Progenitor cell of endocrine pancreas (in vitro differentiated cells): Measurements from ENCODE around the gene CLCF1. TPM values are rescaled to one million over a fixed set of nuclear protein-coding genes. Genes with fewer than 3 reads are reported as not detected.

ENCODE experiments used
- DNase-seq: peaks from one replicate; pipeline ENCODE4 v3.0.0; 2021; ENCODE audit warnings: low spot score; ENCODE audit not compliant: unreplicated experiment
- H3K27ac Mint-ChIP-seq: 2 replicates; pipeline ENCODE4 v1.8.0; 2021; ENCODE audit warnings: mild to moderate bottlenecking, moderate library complexity, mixed read lengths
- H3K27me3 Mint-ChIP-seq: 2 replicates; pipeline ENCODE4 v1.8.0; 2021; ENCODE audit warnings: mixed read lengths
- H3K36me3 Mint-ChIP-seq: 2 replicates; pipeline ENCODE4 v1.8.0; 2022; ENCODE audit warnings: mixed read lengths; ENCODE audit not compliant: insufficient read depth
- H3K4me1 Mint-ChIP-seq: 2 replicates; pipeline ENCODE4 v1.8.0; 2021; ENCODE audit warnings: low read depth, mixed read lengths
- H3K4me3 Mint-ChIP-seq: 2 replicates; pipeline ENCODE4 v1.8.0; 2021; ENCODE audit warnings: low read depth, mild to moderate bottlenecking, moderate library complexity, mixed read lengths
- H3K9me3 Mint-ChIP-seq: 2 replicates; pipeline ENCODE4 v1.8.0; 2021; ENCODE audit warnings: low read depth, mixed read lengths
- CTCF ChIP-seq: fragments of 200-600 bp; sonication (generic); IDR thresholded peaks from one replicate; pipeline ENCODE4 v1.5.0; 2021; ENCODE audit warnings: antibody characterized with exemption, mild to moderate bottlenecking; ENCODE audit not compliant: unreplicated experiment
- total RNA-seq: library from RNA; stranded (reverse); gene quantifications from 2 replicates; pipeline ENCODE4 v1.2.1, GENCODE V29; 2021

CLCF1 gene
- total RNA-seq, 1 donor from 2014 or later: 6.9 TPM

GRCh38 chr11:67364783-67365722 is 8.3 kb downstream of the CLCF1 start:
- no peaks in the 10 kb centered on the region for H3K9me3 Mint-ChIP-seq
- peaks cover 12% of the 10 kb centered on the region for H3K36me3 Mint-ChIP-seq
- no peak for DNase-seq
- H3K27me3 Mint-ChIP-seq: no peaks in the 10 kb centered on the region
- no peak overlapping the region for H3K27ac Mint-ChIP-seq
- no peak overlapping the region for H3K4me3 Mint-ChIP-seq
- peaks cover 4% of the 10 kb centered on the region for H3K4me1 Mint-ChIP-seq
- TF ChIP-seq CTCF: no peak

GRCh38 chr11:67364169-67364568 is 9.2 kb downstream of the CLCF1 start:
- no peak for DNase-seq
- Mint-ChIP-seq H3K36me3 (peaks cover 12% of the 10 kb centered on the region), H3K4me3 (no peak overlapping the region), H3K9me3 (no peaks in the 10 kb centered on the region), H3K27me3 (no peaks in the 10 kb centered on the region), H3K4me1 (peaks cover 2% of the 10 kb centered on the region), H3K27ac (no peak overlapping the region)
- TF ChIP-seq CTCF: no peak

- Mint-ChIP-seq H3K9me3 (no peaks in the 10 kb centered on the region), H3K36me3 (peaks cover 3% of the 10 kb centered on the region), H3K4me1 (peaks cover 20% of the 10 kb centered on the region), H3K27ac (no peak overlapping the region), H3K4me3 (no peak overlapping the region), H3K27me3 (peaks cover 4% of the 10 kb centered on the region)
- no peak for TF ChIP-seq CTCF
- no peak for DNase-seq
These were observed 15.3 kb downstream of the CLCF1 start for GRCh38 chr11:67357831-67358670.

- peak; percentile 61 for DNase-seq
- H3K27ac Mint-ChIP-seq: peak overlapping the region; percentile 82
- H3K36me3 Mint-ChIP-seq: no peaks in the 10 kb centered on the region
- H3K27me3 Mint-ChIP-seq: peaks cover 4% of the 10 kb centered on the region
- peak overlapping the region; percentile 9 for H3K4me3 Mint-ChIP-seq
- peak; percentile 94 for TF ChIP-seq CTCF
- H3K4me1 Mint-ChIP-seq: peaks cover 22% of the 10 kb centered on the region
- H3K9me3 Mint-ChIP-seq: no peaks in the 10 kb centered on the region
These were observed 16.4 kb downstream of the CLCF1 start for GRCh38 chr11:67356864-67357561.
